Epidermal melanocyte (primary cell): Measurements from ENCODE around the gene DPYD.

Source experiments
- DNase-seq: peaks from one replicate; pipeline ENCODE4 v3.0.0; 2011; ENCODE audit warnings: low spot score; ENCODE audit not compliant: insufficient read length

Gene DPYD

GRCh38 chr1:97157991-97158390 is 762.8 kb downstream of the DPYD start:
- DNase-seq = no peak

GRCh38 chr1:97151651-97152050 is 769.2 kb downstream of the DPYD start:
- DNase-seq = no peak

GRCh38 chr1:97145321-97145956 is 775.4 kb downstream of the DPYD start:
- no peak for DNase-seq

GRCh38 chr1:97144527-97144926 is 776.3 kb downstream of the DPYD start:
- no peak for DNase-seq

GRCh38 chr1:97143236-97143882 is 777.5 kb downstream of the DPYD start:
- no peak for DNase-seq

GRCh38 chr1:97140611-97141010 is 780.2 kb downstream of the DPYD start:
- no peak for DNase-seq

- no peak for DNase-seq
Observed at GRCh38 chr1:97139512-97139911, 781.3 kb downstream of the DPYD start.

GRCh38 chr1:97138515-97139032 is 782.3 kb downstream of the DPYD start:
- DNase-seq = no peak

- DNase-seq = no peak
Observed at GRCh38 chr1:97137862-97138514, 782.8 kb downstream of the DPYD start.

- DNase-seq = no peak
Observed at GRCh38 chr1:97136996-97137395, 783.8 kb downstream of the DPYD start.

- DNase-seq = no peak
Observed at GRCh38 chr1:97135972-97136371, 784.9 kb downstream of the DPYD start.

- no peak for DNase-seq
Observed at GRCh38 chr1:97128426-97128825, 792.4 kb downstream of the DPYD start.

GRCh38 chr1:97123717-97124431 is 797.0 kb downstream of the DPYD start:
- DNase-seq = no peak

- DNase-seq = no peak
Observed at GRCh38 chr1:97120806-97121205, 800.0 kb downstream of the DPYD start.

- DNase-seq = no peak
Observed at GRCh38 chr1:97119260-97120158, 801.3 kb downstream of the DPYD start.

- no peak for DNase-seq
Observed at GRCh38 chr1:97114842-97115241, 806.0 kb downstream of the DPYD start.

GRCh38 chr1:97112442-97112841 is 808.4 kb downstream of the DPYD start:
- no peak for DNase-seq

GRCh38 chr1:97108179-97108578 is 812.7 kb downstream of the DPYD start:
- no peak for DNase-seq

- no peak for DNase-seq
Observed at GRCh38 chr1:97105531-97105930, 815.3 kb downstream of the DPYD start.

GRCh38 chr1:97101509-97101908 is 819.3 kb downstream of the DPYD start:
- no peak for DNase-seq

- DNase-seq = no peak
Observed at GRCh38 chr1:97097404-97097925, 823.4 kb downstream of the DPYD start.
